GM13977 (cell line): ENCODE results near the gene PCDHGA7.

ENCODE experiments used
- DNase-seq: peaks from one replicate; pipeline ENCODE4 v3.0.0; 2012; ENCODE audit warnings: low spot score
- in situ Hi-C: fragments of 300-500 bp; cut with MboI; formaldehyde crosslinking; loops from one replicate; pipeline ENCODE4 v1.12.0; 2022; ENCODE audit warnings: low sequenced_read_pairs, low pct_unique_long_range_greater_than_20kb, mixed read lengths, inconsistent platforms; ENCODE audit not compliant: unreplicated experiment
- TF ChIP-seq, protein P1 (sequence below): IDR thresholded peaks from 2 replicates; pipeline ENCODE4 v1.5.1; 2012; ENCODE audit warnings: mild to moderate bottlenecking, control low read depth; ENCODE audit not compliant: insufficient read depth; ENCODE audit errors: extremely low read depth, missing control alignments

The PCDHGA7 gene

DNA sequence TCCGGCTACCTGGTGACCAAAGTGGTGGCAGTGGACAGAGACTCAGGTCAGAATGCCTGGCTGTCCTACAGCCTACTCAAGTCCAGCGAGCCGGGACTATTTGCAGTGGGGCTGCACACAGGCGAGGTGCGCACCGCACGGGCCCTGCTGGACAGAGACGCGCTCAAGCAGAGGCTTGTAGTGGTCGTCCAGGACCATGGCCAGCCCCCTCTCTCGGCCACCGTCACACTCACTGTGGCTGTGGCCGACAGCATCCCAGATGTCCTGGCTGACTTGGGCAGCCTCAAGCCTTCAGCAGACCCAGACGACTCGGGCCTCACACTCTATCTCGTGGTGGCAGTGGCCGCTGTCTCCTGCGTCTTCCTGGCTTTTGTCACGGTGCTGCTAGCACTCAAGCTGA, 25.6 kb upstream of the PCDHGA7 start:
- DNase-seq, result no peak
- TF ChIP-seq, protein P1, sequence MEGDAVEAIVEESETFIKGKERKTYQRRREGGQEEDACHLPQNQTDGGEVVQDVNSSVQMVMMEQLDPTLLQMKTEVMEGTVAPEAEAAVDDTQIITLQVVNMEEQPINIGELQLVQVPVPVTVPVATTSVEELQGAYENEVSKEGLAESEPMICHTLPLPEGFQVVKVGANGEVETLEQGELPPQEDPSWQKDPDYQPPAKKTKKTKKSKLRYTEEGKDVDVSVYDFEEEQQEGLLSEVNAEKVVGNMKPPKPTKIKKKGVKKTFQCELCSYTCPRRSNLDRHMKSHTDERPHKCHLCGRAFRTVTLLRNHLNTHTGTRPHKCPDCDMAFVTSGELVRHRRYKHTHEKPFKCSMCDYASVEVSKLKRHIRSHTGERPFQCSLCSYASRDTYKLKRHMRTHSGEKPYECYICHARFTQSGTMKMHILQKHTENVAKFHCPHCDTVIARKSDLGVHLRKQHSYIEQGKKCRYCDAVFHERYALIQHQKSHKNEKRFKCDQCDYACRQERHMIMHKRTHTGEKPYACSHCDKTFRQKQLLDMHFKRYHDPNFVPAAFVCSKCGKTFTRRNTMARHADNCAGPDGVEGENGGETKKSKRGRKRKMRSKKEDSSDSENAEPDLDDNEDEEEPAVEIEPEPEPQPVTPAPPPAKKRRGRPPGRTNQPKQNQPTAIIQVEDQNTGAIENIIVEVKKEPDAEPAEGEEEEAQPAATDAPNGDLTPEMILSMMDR, result no peak
- in situ Hi-C loops, result no loop called here

DNA sequence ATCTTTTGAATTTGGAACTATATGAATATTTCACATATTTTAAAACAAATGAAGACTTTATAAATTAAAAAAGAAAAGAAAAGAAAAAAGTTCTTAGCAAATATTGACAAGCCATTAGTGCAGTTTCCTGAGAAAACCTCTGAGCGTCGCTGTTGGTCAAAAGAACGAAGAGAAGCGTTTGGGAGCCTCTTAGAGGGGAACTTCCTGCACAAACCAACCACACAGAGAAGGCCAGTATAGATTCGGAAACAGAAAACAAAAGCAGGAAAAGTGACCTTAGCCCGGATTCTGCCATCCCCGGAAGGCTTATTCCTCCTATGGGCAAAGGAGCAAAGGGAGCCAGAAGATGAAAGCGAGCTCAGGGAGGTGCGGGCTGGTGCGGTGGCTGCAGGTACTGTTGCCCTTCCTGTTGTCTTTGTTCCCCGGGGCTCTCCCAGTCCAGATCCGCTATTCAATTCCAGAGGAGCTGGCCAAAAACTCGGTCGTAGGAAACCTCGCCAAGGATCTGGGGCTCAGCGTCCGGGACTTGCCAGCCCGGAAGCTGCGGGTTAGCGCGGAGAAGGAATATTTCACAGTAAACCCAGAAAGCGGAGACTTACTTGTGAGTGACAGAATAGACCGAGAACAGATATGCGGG, 22.6 kb upstream of the PCDHGA7 start, which contains the start of gene PCDHGB2:
TSS of gene PCDHGB2 (plus strand) at position 205 of the 637 bp plus-strand sequence. CDS start at position 347, 142 bp downstream.
- in situ Hi-C loops, result no loop called here
- TF ChIP-seq, protein P1, result peak; percentile 40
- DNase-seq, result peak; percentile 61

DNA sequence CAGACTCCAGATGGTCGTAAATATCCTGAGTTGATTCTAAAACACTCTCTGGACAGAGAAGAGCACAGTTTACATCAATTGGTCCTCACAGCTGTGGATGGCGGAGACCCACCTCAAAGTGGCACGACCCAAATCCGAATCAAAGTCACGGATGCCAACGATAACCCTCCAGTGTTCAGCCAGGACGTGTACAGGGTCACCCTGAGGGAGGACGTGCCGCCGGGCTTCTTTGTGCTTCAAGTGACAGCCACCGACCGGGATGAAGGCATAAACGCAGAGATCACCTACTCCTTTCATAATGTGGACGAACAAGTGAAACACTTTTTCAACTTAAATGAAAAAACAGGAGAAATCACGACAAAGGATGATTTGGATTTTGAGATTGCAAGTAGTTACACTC, 21.9 kb upstream of the PCDHGA7 start:
- in situ Hi-C loops, result no loop called here
- DNase-seq, result no peak

DNA sequence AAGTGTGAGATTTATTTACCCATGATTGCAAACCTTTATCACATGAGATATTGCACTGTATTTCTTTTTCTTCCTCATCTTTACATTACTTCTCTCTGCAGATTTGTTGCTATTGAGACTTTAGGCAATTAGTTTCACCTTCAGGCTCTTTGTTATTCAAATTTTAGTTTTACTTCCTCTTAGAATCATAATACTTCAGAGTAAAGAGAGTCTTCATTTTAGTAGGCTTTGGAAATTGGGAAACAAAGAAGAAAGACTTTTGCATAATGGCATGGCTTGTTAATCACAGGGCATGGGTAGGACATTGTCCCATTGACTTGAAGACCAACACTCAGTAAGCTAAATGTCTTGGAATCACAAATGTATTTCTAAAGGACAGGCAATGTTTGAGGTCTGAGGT, 19.8 kb upstream of the PCDHGA7 start:
- in situ Hi-C loops, result no loop called here
- TF ChIP-seq, protein P1, result no peak
- no peak for DNase-seq

More for the DNA sequence above, 21.9 kb upstream of the PCDHGA7 start:
- TF ChIP-seq, protein P1, result no peak

DNA sequence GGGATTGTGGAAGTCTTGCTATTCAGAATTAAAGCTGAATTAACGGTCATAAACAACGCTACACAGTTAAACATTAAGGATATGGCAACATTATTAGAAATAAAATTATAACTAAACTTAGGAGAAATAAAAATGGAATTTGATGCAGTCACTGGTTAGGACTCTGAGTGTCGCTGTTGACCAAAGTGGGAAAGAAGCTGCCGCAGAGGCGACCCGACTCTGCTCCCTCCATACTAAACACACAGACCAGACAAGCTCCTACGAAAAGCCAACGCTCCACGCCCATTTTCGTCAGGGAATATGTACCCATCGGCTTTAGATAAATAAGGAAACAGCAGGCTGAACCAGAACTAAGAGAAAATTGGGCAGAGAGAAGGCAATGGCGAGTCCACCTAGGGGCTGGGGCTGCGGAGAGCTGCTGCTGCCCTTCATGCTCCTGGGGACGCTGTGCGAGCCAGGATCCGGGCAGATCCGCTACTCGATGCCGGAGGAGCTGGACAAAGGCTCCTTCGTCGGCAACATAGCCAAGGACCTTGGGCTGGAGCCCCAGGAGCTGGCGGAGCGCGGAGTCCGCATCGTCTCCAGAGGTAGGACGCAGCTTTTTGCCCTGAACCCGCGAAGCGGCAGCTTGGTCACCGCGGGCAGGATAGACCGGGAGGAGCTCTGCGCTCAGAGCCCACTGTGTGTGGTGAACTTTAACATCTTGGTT, 18.4 kb upstream of the PCDHGA7 start, which contains the start of gene PCDHGA5:
TSS of gene PCDHGA5 (plus strand) at position 211 of the 709 bp plus-strand sequence. CDS start at position 380, 169 bp downstream.
- DNase-seq, result no peak
- in situ Hi-C loops, result no loop called here
- TF ChIP-seq, protein P1, result no peak

DNA sequence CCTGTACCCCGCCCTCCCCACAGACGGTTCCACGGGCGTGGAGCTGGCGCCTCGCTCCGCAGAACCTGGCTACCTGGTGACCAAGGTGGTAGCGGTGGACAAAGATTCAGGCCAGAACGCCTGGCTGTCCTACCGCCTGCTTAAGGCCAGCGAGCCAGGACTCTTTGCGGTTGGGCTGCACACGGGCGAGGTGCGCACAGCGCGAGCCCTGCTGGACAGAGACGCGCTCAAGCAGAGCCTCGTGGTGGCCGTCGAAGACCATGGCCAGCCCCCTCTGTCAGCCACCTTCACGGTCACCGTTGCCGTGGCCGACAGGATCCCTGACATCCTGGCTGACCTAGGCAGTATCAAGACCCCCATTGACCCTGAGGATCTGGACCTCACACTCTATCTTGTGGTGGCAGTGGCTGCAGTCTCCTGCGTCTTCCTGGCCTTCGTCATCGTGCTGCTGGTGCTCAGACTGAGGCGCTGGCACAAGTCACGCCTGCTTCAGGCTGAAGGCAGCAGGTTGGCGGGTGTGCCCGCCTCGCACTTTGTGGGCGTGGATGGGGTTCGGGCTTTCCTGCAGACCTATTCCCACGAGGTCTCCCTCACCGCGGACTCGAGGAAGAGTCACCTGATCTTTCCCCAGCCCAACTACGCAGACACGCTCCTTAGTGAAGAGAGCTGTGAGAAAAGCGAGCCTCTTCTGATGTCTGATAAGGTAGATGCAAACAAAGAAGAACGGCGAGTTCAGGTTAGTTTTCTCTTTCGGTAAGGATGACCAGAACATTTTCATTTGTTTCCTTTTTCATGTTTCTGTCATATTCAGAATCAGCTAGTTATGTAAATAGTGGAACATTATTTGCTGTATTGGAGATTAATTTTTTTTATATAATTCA, 16.3 kb upstream of the PCDHGA7 start:
- DNase-seq, result no peak
- in situ Hi-C loops, result no loop called here
- TF ChIP-seq, protein P1, result no peak
